ENCODE data around the gene OTUB1.

DNA sequence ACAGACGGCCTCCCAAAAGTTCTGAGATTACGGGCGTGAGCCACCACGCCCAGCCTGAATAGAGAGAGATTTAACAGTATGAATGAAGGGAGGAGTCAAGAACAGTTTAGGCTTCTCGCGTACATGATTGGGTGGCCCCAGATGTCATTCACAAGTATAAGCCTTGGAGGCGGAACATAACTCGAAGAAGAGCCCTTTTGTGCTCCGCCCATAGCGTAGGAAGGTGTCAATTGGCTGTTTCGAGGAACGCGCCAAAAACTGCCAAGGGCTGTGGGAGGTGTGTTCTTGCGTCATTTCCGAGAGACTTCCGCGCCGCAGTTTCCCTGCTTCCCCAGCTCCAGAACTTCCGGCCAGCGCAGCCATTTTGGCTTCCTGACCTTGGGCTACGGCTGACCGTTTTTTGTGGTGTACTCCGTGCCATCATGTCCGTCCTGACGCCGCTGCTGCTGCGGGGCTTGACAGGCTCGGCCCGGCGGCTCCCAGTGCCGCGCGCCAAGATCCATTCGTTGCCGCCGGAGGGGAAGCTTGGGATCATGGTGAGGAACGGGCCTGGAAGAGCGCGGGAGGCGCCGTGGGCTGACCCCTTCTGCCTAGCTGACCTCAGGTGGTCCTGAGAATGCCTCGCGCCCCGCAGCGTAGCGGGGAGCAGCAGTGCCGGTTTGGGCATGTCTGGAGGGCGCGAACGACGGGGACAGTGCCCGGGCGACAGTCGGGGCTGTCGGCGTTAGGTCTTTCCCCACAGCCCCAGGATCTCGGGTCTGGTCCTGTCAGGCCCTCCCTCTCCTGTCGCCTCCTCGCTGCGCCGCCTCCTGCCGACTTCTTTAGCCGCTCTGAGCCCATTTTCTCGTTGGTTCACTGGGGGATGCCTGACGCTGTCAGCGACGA lies 11.7 kb upstream of the OTUB1 start, which contains the start of gene COX8A:
- TF ChIP-seq POLR2A (IDR thresholded peaks at IDR 0.05) (no peak), EP300 (IDR thresholded peaks at IDR 0.05) (no peak)
- TF ChIP-seq, protein P1, sequence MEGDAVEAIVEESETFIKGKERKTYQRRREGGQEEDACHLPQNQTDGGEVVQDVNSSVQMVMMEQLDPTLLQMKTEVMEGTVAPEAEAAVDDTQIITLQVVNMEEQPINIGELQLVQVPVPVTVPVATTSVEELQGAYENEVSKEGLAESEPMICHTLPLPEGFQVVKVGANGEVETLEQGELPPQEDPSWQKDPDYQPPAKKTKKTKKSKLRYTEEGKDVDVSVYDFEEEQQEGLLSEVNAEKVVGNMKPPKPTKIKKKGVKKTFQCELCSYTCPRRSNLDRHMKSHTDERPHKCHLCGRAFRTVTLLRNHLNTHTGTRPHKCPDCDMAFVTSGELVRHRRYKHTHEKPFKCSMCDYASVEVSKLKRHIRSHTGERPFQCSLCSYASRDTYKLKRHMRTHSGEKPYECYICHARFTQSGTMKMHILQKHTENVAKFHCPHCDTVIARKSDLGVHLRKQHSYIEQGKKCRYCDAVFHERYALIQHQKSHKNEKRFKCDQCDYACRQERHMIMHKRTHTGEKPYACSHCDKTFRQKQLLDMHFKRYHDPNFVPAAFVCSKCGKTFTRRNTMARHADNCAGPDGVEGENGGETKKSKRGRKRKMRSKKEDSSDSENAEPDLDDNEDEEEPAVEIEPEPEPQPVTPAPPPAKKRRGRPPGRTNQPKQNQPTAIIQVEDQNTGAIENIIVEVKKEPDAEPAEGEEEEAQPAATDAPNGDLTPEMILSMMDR (IDR thresholded peaks at IDR 0.05), result peak in 1 of 7 experiments; percentile 15
